ENCODE results near the gene PHOX2A.

GRCh38 chr11:72190631-72191071 is 53.3 kb downstream of the PHOX2A start:
- TF ChIP-seq POLR2A (IDR thresholded peaks at IDR 0.05) (no peak), CTCF (IDR thresholded peaks at IDR 0.05) (no peak), POLR2AphosphoS5 (IDR thresholded peaks at IDR 0.05) (no peak)

Measured in breast epithelium (tissue), 3 donors.